Heart left ventricle (tissue), 16 donors: ENCODE data around the gene GPR78. TPM values are rescaled to one million over a fixed set of nuclear protein-coding genes. Genes with fewer than 3 reads are reported as not detected.

ENCODE experiments used
- ATAC-seq, 4 donors: fragments of 200-7000 bp; cut with Tn5 transposase; one replicate each; pipeline ENCODE4 v1.9.1; 2020 to 2022; ENCODE audit warnings: moderate library complexity in 4 of 4, mild to moderate bottlenecking in 3 of 4, moderate number of reproducible peaks in 1 of 4
- DNase-seq, 5 donors: peaks; one replicate each; pipeline ENCODE4 v3.0.0-alpha.2; 2020
- H3K27ac ChIP-seq, 12 donors: fragments of 200-600 bp; sonication (generic) in 4 of 12; one replicate each; pipeline versions ENCODE4 v1.5.0 to v1.8.0; 2016 to 2022; ENCODE audit warnings: mild to moderate bottlenecking in 2 of 12
- H3K27me3 ChIP-seq, 9 donors: fragments of 200-600 bp; sonication (generic) in 2 of 9; one replicate each; pipeline versions ENCODE4 v1.5.1 to v1.8.0; 2016 to 2022; ENCODE audit warnings: mild to moderate bottlenecking in 3 of 9
- H3K36me3 ChIP-seq, 9 donors: fragments of 200-600 bp; sonication (generic) in 2 of 9; one replicate each; pipeline versions ENCODE4 v1.5.0 to v1.8.0; 2018 to 2022; ENCODE audit warnings: mild to moderate bottlenecking in 2 of 9
- H3K4me1 ChIP-seq, 12 donors: fragments of 200-600 bp; sonication (generic) in 4 of 12; one replicate each; pipeline versions ENCODE4 v1.5.0 to v1.8.0; 2016 to 2022; ENCODE audit warnings: mild to moderate bottlenecking in 3 of 12
- H3K4me3 ChIP-seq, 12 donors: fragments of 200-600 bp; sonication (generic) in 4 of 12; one replicate each; pipeline versions ENCODE4 v1.5.0 to v1.8.0; 2017 to 2022; ENCODE audit warnings: mild to moderate bottlenecking in 9 of 12, moderate library complexity in 4 of 12
- H3K9me3 ChIP-seq, 12 donors: fragments of 200-600 bp; sonication (generic) in 4 of 12; one replicate each; pipeline versions ENCODE4 v1.5.0 to v1.8.0; 2016 to 2022; ENCODE audit warnings: mild to moderate bottlenecking in 1 of 12
- CTCF ChIP-seq, 12 donors: fragments of 200-600 bp; sonication (generic) in 4 of 12; IDR thresholded peaks; one replicate each; pipeline versions ENCODE4 v1.5.0 to v1.8.0; 2018 to 2022; ENCODE audit warnings: antibody characterized with exemption in 12 of 12, mild to moderate bottlenecking in 5 of 12
- POLR2A ChIP-seq, 2 donors: fragments of 450-650 bp; IDR thresholded peaks; one replicate each; pipeline ENCODE4 v1.6.1; 2017; ENCODE audit warnings: antibody characterized with exemption in 2 of 2, mild to moderate bottlenecking in 2 of 2, moderate library complexity in 2 of 2
- WGBS, 4 donors: extraction: QIAGEN DNeasy Blood & Tissue Kit in 2 of 4; methylation state at CpG; one replicate each; pipeline versions ENCODE4 v1.1.5 to v1.1.7; 2013 to 2018; 5-methylcytosine and 5-hydroxymethylcytosine counted together
- intact Hi-C, 10 donors: fragments of 100-400 bp; cut with DNase I; formaldehyde crosslinking; loops; one replicate each; pipeline versions ENCODE4 v1.11.1 to v1.14.2; 2022
- polyA plus RNA-seq, 2 donors: library from polyadenylated mRNA; stranded (reverse); fragments of 200-250 nt; gene quantifications; one replicate each; pipeline ENCODE4 v1.2.3, GENCODE V29; 2013
- total RNA-seq, 9 donors: library from RNA; depleted of rRNA in 2 of 9; stranded (reverse); fragments of >200 nt in 2 of 9; fragmentation: NEBNext Ultra II Directional in 3 of 9; extraction: Animal tissue kit (Norgen Biotek cat#: 25700) in 3 of 9; gene quantifications; one replicate each; pipeline versions ENCODE4 v1.1.0 to v1.2.4, GENCODE V29; 2016 to 2023
- donor health status: ischemic (EF 13 %, LVEDD 7.1; RV severe dilation, severe dysfunction).
- donor health status: healthy with polysubstance abuse.
- donor health status: DM: no; HTN: yes; CAD: no.
- donor health status: DM: no; HTN: no; CAD: no.
- donor health status: ischemic (EF 25% LVEDD 6.9; RV normal size, moderate dysfunction).
- donor health status: ischemic (EF 25% LVEDD 5.7; RV mildly dilated, moderate dysfunction).
- donor health status: healthy.
- donor health status: DM: yes; HTN: yes; CAD: no.
- donor health status: ischemic (EF 35%, LVEDD 5.7; RV mildly dilated, moderate dysfunction).
- donor health status: nonischemic (EF 11% LVEDD 7.7; RV severe dilation, severe dysfunction).
- donor health status: DM: yes; HTN: yes; CAD: no.
- donor health status: PGD.
- donor health status: ischemic (EF 29% LVEDD 5.4; RV normal size, mild dysfunction).
- donor health status: nonischemic (EF 23%, LVEDD 6.1; RV moderate dilation, normal function).

Gene GPR78
- total and polyA plus RNA-seq, 11 donors, result 0.11 TPM; not detected in 10

DNA sequence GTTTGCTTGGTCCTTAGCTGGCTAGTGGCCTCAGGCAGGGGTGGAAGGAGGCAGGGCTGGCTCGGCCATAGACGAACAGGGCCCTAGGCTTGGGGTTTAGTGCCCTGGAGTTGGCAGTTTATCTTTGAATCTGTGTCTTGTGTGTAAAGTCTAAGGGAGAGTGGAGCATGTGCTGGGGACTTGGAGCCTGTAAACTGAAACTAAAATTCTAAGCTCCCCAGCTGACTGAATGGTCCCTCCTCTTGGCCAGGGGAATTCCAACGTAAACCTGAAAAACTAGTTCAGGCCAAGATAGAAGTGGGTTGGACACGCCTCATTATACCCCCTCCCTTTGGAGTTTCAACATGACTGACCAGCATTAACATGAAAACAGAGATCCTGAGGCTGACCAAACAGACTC is 46.1 kb upstream of the GPR78 start:
- WGBS, 4 donors, result 45 to 58% (median 55%) methylated on average over 4 of the region's 4 CpGs
- Histone ChIP-seq H3K4me1 (peaks cover 0 to 9% (median 3%) of the 10 kb centered on the region in 12 donors), H3K36me3 (no peaks in the 10 kb centered on the region), H3K4me3 (no peak overlapping the region), H3K27me3 (no peaks in the 10 kb centered on the region), H3K9me3 (peaks cover 0 to 9% (median 0%) of the 10 kb centered on the region in 12 donors), H3K27ac (peak overlapping the region in 1 of 12 donors; percentile 24)
- no peak for DNase-seq
- no peak for ATAC-seq
- no peak for TF ChIP-seq CTCF (IDR thresholded peaks at IDR 0.05)
- TF ChIP-seq POLR2A (IDR thresholded peaks at IDR 0.05), result no peak
- intact Hi-C loops, result no loop called here

DNA sequence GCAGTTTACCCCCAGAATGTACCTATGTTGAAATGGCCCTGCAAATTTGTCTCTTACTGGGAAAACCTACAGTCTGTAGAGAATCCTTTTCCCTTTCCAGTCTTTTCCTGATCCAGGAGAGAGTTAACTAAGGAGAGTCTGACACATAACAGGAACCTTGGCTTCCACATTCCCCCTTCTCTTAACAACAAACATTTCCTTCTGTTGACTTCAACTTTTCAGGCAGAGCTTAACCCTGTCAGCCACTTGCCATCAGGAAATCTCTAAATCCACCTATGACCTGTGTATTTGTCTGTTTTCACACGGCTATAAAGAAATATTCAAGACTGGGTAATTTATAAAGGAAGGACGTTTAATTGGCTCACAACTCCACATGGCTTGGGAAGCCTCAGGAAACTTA is 45.6 kb upstream of the GPR78 start:
- TF ChIP-seq POLR2A (IDR thresholded peaks at IDR 0.05) (no peak), CTCF (IDR thresholded peaks at IDR 0.05) (no peak)
- H3K36me3 ChIP-seq, result no peaks in the 10 kb centered on the region
- H3K27ac ChIP-seq, result peak overlapping the region in 1 of 12 donors; percentile 24
- WGBS, 4 donors, result 59 to 72% (median 65%) methylated on average over 2 of the region's 2 CpGs
- DNase-seq (no peak), ATAC-seq (no peak)
- intact Hi-C loops, result no loop called here
- peaks cover 0 to 9% (median 3%) of the 10 kb centered on the region in 12 donors for H3K4me1 ChIP-seq
- H3K9me3 ChIP-seq, result peaks cover 0 to 7% (median 0%) of the 10 kb centered on the region in 12 donors
- no peak overlapping the region for H3K4me3 ChIP-seq
- no peaks in the 10 kb centered on the region for H3K27me3 ChIP-seq

- peaks cover 0 to 9% (median 3%) of the 10 kb centered on the region in 12 donors for H3K4me1 ChIP-seq
- peak in 1 of 5 donors; percentile 17 for DNase-seq
- H3K36me3 ChIP-seq, result no peaks in the 10 kb centered on the region
- no peak overlapping the region for H3K4me3 ChIP-seq
- no peak for ATAC-seq
- intact Hi-C loops, result no loop called here
- H3K27me3 ChIP-seq, result no peaks in the 10 kb centered on the region
- TF ChIP-seq CTCF (IDR thresholded peaks at IDR 0.05), result no peak
- TF ChIP-seq POLR2A (IDR thresholded peaks at IDR 0.05), result no peak
- no peaks in the 10 kb centered on the region for H3K9me3 ChIP-seq
- H3K27ac ChIP-seq, result no peak overlapping the region
- 87 to 91% (median 88%) methylated on average over 7 of the region's 7 CpGs for WGBS, 4 donors
Observed at GRCh38 chr4:8536467-8536866, 43.7 kb upstream of the GPR78 start.

DNA sequence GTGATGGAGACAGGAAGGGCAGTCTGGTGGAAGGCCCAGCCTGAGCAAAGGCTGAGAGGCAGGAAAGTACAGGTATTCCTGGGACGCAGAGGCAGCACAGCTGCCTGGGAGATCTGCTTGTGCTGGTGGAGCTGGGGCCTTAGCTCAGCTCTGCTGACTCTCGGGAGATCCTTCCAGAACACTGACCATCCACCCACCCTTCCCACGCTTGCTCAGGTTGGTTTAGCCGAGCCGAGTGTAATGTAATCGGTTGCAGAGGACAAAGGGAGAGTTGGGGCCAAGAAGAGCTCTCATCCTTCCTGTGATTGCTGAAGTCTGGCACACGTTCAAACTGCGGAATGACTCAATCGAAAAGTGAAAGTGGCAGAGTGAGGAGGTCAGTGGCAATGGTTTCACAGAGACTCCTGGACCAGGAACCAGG is 43.1 kb upstream of the GPR78 start:
- 21 to 35% (median 30%) methylated on average over 9 of the region's 9 CpGs for WGBS, 4 donors
- Histone ChIP-seq H3K36me3 (no peaks in the 10 kb centered on the region), H3K27ac (no peak overlapping the region), H3K9me3 (no peaks in the 10 kb centered on the region), H3K4me3 (no peak overlapping the region), H3K4me1 (peaks cover 0 to 9% (median 3%) of the 10 kb centered on the region in 12 donors), H3K27me3 (no peaks in the 10 kb centered on the region)
- peak in 2 of 5 donors; percentile 31 to 35 for DNase-seq
- intact Hi-C loops, result no loop called here
- peak in 3 of 4 donors; percentile 44 to 79 (median 59) for ATAC-seq
- TF ChIP-seq CTCF (IDR thresholded peaks at IDR 0.05) (no peak), POLR2A (IDR thresholded peaks at IDR 0.05) (no peak)
